ENCODE measurements around the gene MCM3.

DNA sequence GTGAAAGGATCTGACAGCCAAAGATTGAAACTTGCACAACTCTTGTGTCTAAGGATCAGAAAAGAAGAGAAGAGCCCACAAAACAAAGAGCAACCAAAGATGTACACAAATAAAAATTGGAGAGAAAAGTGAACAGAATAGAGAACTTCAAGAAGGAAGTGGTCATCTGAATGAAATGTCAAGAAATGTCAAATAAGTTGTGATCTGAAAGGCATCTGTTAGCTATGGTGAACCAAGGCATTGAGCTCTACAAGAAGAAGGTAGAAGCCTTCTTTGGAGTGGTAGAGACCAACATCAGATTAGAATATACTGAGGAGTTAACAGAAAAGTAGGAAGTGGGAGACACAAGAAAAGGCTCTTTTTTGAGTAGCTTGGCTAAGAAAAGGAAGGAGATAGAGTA lies 68.8 kb downstream of the MCM3 start:
- no peak for TF ChIP-seq CTCF (IDR thresholded peaks at IDR 0.05)
- no peak for TF ChIP-seq POLR2A (IDR thresholded peaks at IDR 0.05)
- TF ChIP-seq EP300 (IDR thresholded peaks at IDR 0.05): no peak

Measured in tibial nerve (tissue), 4 donors.